ENCODE results near the gene HIP1.
A peak's percentile ranks its signal among the peaks of the same experiment; 100 is the strongest.
"Not testable (repeated sequence)": the region's sequence is repeated elsewhere in the genome, so short reads cannot be mapped to it uniquely, and the experiment has no call there.

HIP1 gene

GRCh38 chr7:75716992-75717626 lies 21.6 kb downstream of the HIP1 start:
- DNase-seq (ENCODE audit: low read depth): peak; percentile 83

- DNase-seq (ENCODE audit: low read depth): no peak
Observed at GRCh38 chr7:75715864-75716263, 22.9 kb downstream of the HIP1 start.

GRCh38 chr7:75712517-75713361 lies 26.0 kb downstream of the HIP1 start:
- DNase-seq (ENCODE audit: low read depth): no peak

GRCh38 chr7:75711656-75712514 lies 26.9 kb downstream of the HIP1 start:
- peak; percentile 85 for DNase-seq (ENCODE audit: low read depth)

GRCh38 chr7:75711076-75711475 lies 27.7 kb downstream of the HIP1 start:
- DNase-seq (ENCODE audit: low read depth): peak; percentile 75

GRCh38 chr7:75704928-75705327 lies 33.8 kb downstream of the HIP1 start:
- DNase-seq (ENCODE audit: low read depth): no peak

GRCh38 chr7:75702515-75702914 lies 36.2 kb downstream of the HIP1 start:
- DNase-seq (ENCODE audit: low read depth): no peak

GRCh38 chr7:75699993-75700392 lies 38.7 kb downstream of the HIP1 start:
- no peak for DNase-seq (ENCODE audit: low read depth)

- DNase-seq (ENCODE audit: low read depth): no peak
Observed at GRCh38 chr7:75698358-75698757, 40.4 kb downstream of the HIP1 start.

GRCh38 chr7:75696263-75697037 lies 42.3 kb downstream of the HIP1 start:
- DNase-seq (ENCODE audit: low read depth): no peak

- DNase-seq (ENCODE audit: low read depth): no peak
Observed at GRCh38 chr7:75694638-75695399, 43.9 kb downstream of the HIP1 start.

- not testable (repeated sequence) for DNase-seq (ENCODE audit: low read depth)
Observed at GRCh38 chr7:75693668-75694067, 45.1 kb downstream of the HIP1 start.

GRCh38 chr7:75691793-75692543 lies 46.8 kb downstream of the HIP1 start:
- DNase-seq (ENCODE audit: low read depth): no peak

- DNase-seq (ENCODE audit: low read depth): no peak
Observed at GRCh38 chr7:75690121-75690523, 48.6 kb downstream of the HIP1 start.

GRCh38 chr7:75689246-75690099 lies 49.3 kb downstream of the HIP1 start:
- no peak for DNase-seq (ENCODE audit: low read depth)

GRCh38 chr7:75688200-75689136 lies 50.3 kb downstream of the HIP1 start:
- no peak for DNase-seq (ENCODE audit: low read depth)

- DNase-seq (ENCODE audit: low read depth): no peak
Observed at GRCh38 chr7:75687246-75688088, 51.3 kb downstream of the HIP1 start.
